ENCODE data around the gene CDC14A.

The CDC14A gene

DNA sequence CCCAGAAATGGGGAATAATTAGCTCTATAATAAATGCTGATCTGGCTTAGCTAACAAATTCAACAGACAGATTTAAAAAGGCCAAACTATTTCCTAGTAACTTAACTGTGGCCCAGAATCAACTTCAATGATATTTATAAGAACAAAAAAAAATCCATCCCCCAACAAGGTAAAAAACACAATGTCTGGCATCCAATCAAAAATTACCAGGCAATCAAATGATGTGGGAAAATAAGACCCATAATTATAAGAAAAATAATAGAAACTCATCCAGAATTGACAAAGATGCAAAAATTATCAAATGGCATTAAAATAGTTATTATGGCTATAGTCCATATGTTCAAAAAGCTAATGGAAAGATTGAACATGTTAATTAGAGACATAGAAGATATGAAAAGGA lies 42.4 kb upstream of the CDC14A start:
- Histone ChIP-seq H3K79me2 (ENCODE audit: control insufficient read depth, low read length) (no peaks in the 10 kb centered on the region), H3K4me3 (ENCODE audit: low read length) (no peak overlapping the region), H3K27ac (ENCODE audit: low read depth, low read length) (no peak overlapping the region), H3F3A (ENCODE audit: control insufficient read depth, insufficient read depth) (no peaks in the 10 kb centered on the region), H4K20me1 (ENCODE audit: control insufficient read depth, insufficient read depth, low read depth, low read length) (no peaks in the 10 kb centered on the region), H3K36me3 (ENCODE audit: control insufficient read depth, low read length) (no peaks in the 10 kb centered on the region), H3K27me3 (ENCODE audit: control insufficient read depth, low read length) (no peaks in the 10 kb centered on the region), H3K4me2 (ENCODE audit: low read length) (no peak overlapping the region), H3K4me1 (ENCODE audit: control insufficient read depth, low read length) (no peaks in the 10 kb centered on the region), H3K9me2 (replicated peaks; ENCODE audit: control insufficient read depth, low read length) (no peaks in the 10 kb centered on the region), H3K9me3 (ENCODE audit: control insufficient read depth, insufficient read depth, low read length) (no peaks in the 10 kb centered on the region)
- TF ChIP-seq EZH2phosphoT487 (IDR thresholded peaks at IDR 0.05; ENCODE audit: borderline replicate concordance, low read length) (no peak), CTCF (IDR thresholded peaks at IDR 0.05; ENCODE audit: low read depth, low read length, poor library complexity, severe bottlenecking) (no peak)

GRCh38 chr1:100313382-100313781 lies 38.9 kb upstream of the CDC14A start:
- Histone ChIP-seq H3K4me3 (ENCODE audit: low read length) (no peak overlapping the region), H3F3A (ENCODE audit: control insufficient read depth, insufficient read depth) (no peaks in the 10 kb centered on the region), H3K27ac (ENCODE audit: low read depth, low read length) (no peak overlapping the region), H3K4me2 (ENCODE audit: low read length) (no peak overlapping the region), H3K4me1 (ENCODE audit: control insufficient read depth, low read length) (no peaks in the 10 kb centered on the region), H3K36me3 (ENCODE audit: control insufficient read depth, low read length) (no peaks in the 10 kb centered on the region), H3K9me3 (ENCODE audit: control insufficient read depth, insufficient read depth, low read length) (peaks cover 13% of the 10 kb centered on the region; the same call in 1 of the 2 replicates), H3K9me2 (replicated peaks; ENCODE audit: control insufficient read depth, low read length) (no peaks in the 10 kb centered on the region), H3K79me2 (ENCODE audit: control insufficient read depth, low read length) (no peaks in the 10 kb centered on the region), H3K27me3 (ENCODE audit: control insufficient read depth, low read length) (no peaks in the 10 kb centered on the region), H4K20me1 (ENCODE audit: control insufficient read depth, insufficient read depth, low read depth, low read length) (no peaks in the 10 kb centered on the region)
- TF ChIP-seq CTCF (IDR thresholded peaks at IDR 0.05; ENCODE audit: low read depth, low read length, poor library complexity, severe bottlenecking) (no peak), EZH2phosphoT487 (IDR thresholded peaks at IDR 0.05; ENCODE audit: borderline replicate concordance, low read length) (no peak)

- no peaks in the 10 kb centered on the region for H3K27me3 ChIP-seq (ENCODE audit: control insufficient read depth, low read length)
- H3K27ac ChIP-seq (ENCODE audit: low read depth, low read length): no peak overlapping the region
- H3K79me2 ChIP-seq (ENCODE audit: control insufficient read depth, low read length): no peaks in the 10 kb centered on the region
- H3K4me3 ChIP-seq (ENCODE audit: low read length): no peak overlapping the region
- no peaks in the 10 kb centered on the region for H3K4me1 ChIP-seq (ENCODE audit: control insufficient read depth, low read length)
- peaks cover 13% of the 10 kb centered on the region; the same call in 1 of the 2 replicates for H3K9me3 ChIP-seq (ENCODE audit: control insufficient read depth, insufficient read depth, low read length)
- no peak for TF ChIP-seq EZH2phosphoT487 (IDR thresholded peaks at IDR 0.05; ENCODE audit: borderline replicate concordance, low read length)
- TF ChIP-seq CTCF (IDR thresholded peaks at IDR 0.05; ENCODE audit: low read depth, low read length, poor library complexity, severe bottlenecking): no peak
- no peak overlapping the region for H3K4me2 ChIP-seq (ENCODE audit: low read length)
- H3K9me2 ChIP-seq (replicated peaks; ENCODE audit: control insufficient read depth, low read length): no peaks in the 10 kb centered on the region
- no peaks in the 10 kb centered on the region for H4K20me1 ChIP-seq (ENCODE audit: control insufficient read depth, insufficient read depth, low read depth, low read length)
- H3K36me3 ChIP-seq (ENCODE audit: control insufficient read depth, low read length): no peaks in the 10 kb centered on the region
- no peaks in the 10 kb centered on the region for H3F3A ChIP-seq (ENCODE audit: control insufficient read depth, insufficient read depth)
Measured at GRCh38 chr1:100316622-100317021, 35.7 kb upstream of the CDC14A start.

Measured in DOHH2 (cell line).